GM04504 (cell line): ENCODE measurements around the gene C2.
"Not testable (repeated sequence)": the region's sequence is repeated elsewhere in the genome, so short reads cannot be mapped to it uniquely, and the experiment has no call there.

Source experiments
- DNase-seq: peaks from one replicate; pipeline ENCODE4 v3.0.0-alpha.2; 2012; ENCODE audit warnings: low read depth

Gene C2

DNA sequence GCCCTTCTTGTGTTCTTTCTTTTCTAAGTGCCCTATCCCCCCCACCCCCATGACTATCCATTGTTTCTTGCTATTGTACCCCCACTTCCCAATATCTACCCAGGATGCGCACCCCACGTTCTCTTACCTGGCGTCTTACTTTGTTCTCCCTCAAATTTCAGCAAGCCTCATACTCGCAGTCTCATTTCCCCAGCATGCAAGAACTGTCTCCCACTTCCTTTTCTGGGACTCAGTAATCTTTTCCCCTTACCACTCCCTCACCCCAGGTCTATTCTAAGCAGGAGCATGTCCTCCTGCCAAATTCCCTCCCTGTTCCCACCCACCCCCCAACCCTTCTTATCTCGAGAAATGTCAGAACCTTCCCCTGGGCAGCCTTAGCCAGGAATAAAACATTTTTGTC, 28.3 kb upstream of the C2 start:
- no peak for DNase-seq

DNA sequence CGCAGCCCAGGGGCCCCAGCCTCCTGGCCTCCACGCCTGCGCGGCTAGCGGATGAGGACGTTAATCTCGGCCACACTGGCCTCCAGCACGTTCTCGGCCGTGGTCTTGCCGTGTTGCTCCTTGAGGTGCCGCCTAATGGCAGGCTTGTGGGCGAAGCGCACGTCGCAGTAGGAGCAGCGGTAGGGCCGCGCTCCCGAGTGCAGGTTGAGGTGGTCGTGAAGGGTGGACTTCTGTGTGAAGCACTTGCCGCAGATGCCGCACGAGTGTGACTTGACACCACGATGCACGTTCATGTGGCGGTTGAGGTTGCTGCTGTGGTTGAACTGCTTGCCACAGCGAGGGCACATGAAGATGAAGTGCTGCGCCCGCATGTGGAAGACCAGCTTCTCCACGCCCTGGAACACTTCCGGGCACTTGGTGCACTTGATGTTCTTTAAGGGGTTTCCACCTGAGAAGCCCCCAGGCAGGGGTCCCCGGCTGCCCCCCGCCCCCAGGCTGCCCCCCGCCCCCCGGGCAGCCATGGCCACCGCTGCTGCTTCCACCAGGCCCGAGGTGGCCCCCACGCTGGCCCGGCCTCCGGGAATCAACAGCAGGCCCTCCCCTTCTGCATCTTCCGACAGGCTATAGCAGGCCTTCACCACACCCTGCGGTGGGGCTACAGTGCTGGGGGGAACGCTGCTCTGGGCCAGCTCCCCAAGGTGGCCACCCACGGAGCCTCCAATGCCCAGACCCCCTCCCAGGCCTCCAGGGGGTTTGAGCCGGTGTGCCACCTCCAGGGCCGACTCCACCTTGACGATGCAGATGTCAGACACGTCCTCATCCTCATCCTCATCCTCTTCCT, 27.4 kb upstream of the C2 start:
- no peak for DNase-seq

- DNase-seq: no peak
Measured at GRCh38 chr6:31900917-31901414, 26.6 kb upstream of the C2 start.

DNA sequence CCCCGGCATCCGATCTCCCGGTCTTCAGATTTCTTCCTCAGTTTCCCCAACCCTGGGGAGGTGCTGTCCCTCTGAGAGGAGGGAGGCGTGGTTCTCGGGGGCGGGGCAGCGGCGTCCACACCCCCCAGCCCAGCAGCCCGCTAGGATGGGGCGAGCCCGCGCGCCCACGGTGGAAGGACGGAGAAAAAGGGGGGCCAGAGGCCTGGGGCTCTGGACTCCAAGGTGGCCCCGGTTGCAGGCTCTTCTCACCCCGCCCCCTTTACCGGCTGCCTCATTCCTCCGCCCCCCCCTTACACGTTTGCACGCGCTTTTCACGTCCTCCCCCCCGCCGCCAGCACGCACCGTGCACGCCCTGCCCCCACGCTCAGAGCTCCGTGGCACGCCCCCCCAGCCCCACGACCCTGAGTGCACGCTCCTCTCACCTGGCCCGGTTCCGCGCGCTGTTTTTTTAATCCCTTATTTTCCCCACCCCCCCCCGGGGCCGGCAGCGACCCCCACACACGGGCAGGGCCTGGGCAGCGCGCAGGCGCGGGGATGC, 26.0 kb upstream of the C2 start:
- DNase-seq: no peak

- DNase-seq: peak; percentile 88
Measured at GRCh38 chr6:31901953-31902643, 25.4 kb upstream of the C2 start, which contains the start of gene ZBTB12. ZBTB12 (minus strand) TSS chr6:31902086; CDS start chr6:31901305, 781 bp downstream.

- no peak for DNase-seq
Measured at GRCh38 chr6:31903957-31904356, 23.6 kb upstream of the C2 start.

DNA sequence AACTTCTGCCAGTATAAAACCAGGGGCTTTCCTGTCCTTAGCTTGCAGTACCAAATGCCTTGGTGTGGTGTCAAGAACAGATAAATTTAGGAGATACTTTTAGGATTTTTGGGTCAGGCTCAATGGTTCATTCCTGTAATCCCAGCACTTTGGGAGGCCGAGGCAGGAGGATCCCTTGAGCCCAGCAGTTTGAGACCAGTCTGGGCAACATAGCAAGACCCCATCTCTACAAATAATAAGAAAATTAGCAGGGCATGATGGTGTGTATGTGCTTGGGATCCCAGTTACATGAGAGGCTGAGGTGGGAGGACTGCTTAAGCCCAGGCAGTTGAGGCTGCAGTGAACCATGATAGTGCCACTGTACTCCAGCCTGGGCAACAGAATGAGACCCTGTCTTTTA, 22.5 kb upstream of the C2 start:
- no peak for DNase-seq

DNA sequence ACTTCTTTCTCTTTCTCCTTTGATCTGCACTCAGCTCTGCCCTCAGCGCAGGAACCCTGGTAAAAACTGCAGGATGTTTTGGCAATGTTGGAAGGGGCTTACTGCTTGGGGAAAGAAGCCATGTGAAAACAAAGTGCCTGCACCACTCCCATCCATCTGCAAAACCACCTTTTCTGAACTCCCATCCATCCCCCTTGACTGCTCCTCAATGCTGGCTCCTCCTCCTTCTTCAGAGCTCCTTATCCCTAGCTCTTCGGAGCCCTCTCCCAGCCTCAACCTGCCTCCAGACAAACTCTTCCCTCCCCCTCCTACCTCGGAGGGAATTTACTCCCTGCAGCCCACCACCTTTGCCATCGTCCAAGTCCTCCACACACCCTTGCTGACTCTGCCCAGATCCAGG, 21.4 kb upstream of the C2 start:
- DNase-seq: no peak

DNA sequence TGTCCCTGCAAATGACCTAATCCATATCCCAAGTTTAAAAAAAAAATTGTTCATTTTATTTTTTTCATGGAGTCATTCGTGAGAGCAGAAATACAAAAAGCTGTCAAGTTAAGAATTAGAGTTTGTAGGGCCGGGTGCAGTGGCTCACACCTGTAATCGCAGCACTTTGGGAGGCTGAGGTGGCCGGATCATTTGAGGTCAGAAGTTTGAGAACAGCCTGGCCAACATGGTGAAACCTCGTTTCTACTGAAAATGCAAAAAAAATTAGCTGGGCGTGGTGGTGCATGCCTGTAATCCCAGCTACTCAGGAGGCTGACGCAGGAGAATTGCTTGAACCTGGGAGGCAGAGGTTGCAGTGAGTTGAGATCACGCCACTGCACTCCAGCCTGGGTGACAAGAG, 20.8 kb upstream of the C2 start:
- DNase-seq: not testable (repeated sequence)

GRCh38 chr6:31907158-31907813, 20.2 kb upstream of the C2 start:
- peak; percentile 42 for DNase-seq

DNA sequence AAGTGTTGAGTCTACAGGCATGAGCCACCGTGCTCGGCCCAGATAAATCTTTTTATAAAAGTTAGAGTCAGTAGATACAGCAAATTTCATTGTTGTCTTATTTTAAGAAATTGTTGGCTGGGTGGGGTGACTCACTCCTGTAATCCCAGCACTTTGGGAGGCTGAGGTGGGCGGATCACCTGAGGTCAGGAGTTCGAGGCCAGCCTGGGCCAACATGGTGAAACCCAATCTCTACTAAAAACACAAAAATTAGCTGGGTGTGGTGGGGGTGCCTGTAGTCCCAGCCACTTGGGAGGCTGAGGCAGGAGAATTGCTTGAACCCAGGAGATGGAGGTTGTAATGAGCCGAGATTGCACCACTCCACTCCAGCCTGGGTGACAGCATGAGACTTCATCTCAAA, 19.3 kb upstream of the C2 start:
- not testable (repeated sequence) for DNase-seq

DNA sequence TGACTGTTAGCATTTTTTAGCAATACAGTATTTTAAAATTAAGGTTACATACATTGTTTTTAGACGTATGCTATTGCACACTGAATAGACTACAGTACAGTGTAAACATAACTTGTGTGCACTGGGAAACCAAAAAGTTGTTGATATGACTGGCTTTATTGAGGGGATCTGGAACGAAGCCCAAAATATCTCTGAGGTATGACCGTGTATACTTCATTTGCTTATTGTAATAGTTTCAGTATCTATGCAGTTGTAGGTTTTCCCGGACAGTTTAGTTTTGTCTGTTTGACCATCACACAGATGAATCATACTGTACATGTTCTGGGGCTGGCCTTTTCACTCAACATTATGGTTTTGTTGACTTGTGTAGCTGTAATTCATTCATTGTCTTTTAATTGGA, 18.7 kb upstream of the C2 start:
- DNase-seq: no peak

DNA sequence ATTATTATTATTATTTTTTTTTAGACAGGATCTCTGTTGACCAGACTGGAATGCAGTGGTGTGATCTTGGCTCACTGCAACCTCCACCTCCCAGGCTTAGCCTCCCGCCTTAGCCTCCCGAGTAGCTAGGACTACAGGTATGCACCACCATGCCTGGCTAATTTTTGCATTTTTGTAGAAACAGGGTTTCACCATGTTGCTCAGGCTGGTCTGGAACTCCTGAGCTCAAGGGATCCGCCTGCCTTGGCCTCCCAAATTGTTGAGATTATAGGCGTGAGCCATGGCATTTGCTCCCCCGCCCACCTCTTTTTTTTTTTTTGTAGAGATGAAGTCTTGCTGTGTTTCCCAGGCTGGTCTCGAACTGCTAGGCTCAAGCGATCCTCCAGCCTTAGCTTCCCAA, 18.2 kb upstream of the C2 start:
- not testable (repeated sequence) for DNase-seq

GRCh38 chr6:31911826-31912585, 15.5 kb upstream of the C2 start:
- no peak for DNase-seq

- DNase-seq: no peak
Measured at GRCh38 chr6:31915351-31915750, 12.2 kb upstream of the C2 start.

GRCh38 chr6:31915756-31916155, 11.8 kb upstream of the C2 start:
- no peak for DNase-seq

DNA sequence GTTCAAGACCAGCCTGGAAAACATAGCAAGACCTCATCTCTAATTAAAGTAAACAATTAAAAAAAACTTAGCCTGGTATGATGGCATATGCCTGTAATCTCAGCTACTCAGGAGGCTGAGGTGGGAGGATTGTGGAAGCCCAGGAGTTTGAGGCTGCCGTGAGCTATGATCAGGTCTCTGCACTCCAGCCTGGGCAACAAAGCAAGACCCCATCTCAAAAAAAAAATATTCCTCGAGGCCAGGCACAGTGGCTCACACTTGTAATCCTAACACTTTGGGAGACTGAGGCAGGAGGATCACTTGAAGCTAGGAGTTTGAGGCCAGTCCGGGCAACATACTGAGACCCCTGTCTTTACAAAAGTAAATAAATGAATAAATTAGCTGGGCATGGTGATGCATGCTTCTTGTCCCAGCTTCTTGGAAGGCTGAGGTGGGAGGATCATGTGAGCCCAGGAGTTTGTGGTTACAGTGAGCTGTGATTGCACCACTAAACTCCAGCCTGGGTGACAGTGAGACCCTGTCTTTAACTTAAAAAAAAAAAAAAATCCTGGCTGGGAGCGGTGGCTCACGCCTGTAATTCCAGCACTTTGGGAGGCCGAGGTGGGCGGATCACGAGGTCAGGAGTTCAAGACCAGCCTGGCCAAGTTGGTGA, 9.3 kb upstream of the C2 start:
- DNase-seq: no peak

DNA sequence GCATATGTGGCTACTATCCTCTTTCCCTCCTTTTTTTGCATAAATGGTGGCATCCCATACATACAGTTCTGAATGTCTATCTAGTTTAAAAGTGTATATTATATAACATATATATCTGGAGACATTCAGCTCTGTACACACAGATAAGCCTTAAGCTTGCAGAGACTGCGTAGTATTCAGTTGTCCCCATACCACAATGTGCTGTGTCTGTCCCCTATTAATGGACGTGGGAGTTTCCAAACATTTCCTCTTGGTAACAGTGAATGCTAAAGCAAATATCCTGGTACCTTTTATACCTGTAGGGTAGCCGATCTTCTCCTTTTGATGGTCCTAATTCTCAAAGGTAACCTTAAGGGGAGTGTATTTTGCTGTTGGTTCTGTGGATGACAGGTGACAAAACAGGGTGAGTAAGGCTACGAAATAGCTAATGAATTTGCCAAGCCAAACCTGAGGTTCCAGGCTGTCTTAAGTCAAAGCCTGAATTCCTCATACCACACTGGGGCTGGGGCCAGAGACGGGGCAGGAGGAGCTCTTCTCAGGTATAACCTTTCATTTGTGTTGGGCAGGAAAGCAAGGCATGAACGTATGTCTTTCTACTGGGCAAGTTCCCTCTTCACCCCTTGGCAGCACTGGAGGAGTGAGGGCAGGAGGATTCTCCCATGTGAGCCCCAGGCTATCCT, 7.8 kb upstream of the C2 start:
- DNase-seq: no peak

DNA sequence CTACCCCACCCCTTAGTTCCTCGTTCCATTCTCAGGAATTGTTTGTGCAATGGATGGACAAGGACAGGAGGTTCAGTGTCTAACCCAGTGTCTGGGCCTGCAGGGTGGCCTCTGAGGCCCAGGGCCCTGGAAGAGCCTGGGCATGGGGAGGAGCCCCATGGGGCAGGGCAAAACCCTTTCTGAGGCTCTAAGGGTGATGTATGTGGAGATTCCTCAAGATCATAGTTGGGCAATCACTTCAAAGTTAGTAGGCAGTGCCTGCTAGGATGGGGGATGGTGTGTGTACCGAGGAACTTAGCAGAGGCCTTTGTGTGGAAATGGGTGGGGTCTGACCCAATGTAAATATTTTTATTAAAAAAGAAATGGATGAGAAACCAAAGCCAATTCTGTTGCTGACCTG, 6.7 kb upstream of the C2 start:
- DNase-seq: no peak

DNA sequence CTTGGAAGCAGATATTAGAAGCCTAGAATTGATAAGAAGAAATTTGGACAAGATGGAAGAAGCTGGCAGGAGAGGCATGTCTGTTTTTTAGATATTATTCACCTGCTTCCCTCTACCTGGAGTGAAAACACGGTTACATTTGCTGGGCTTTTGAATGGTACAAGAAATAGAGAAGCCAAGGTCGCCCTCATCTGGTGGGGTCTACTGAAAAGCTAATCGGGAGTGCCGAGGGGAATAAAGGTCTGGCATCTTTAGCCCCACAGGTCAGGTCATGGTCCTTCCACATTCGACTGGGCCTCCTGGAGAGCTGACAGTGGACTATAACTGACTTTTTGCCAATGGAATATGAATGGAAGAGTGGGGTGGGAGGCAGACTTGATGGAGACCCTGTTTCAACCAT, 4.6 kb upstream of the C2 start:
- no peak for DNase-seq
